Subcutaneous adipose tissue (tissue), 4 donors: Measurements from ENCODE around the gene GALNT5. TPM values are rescaled to one million over a fixed set of nuclear protein-coding genes. Genes with fewer than 3 reads are reported as not detected.

Experiments used
- total RNA-seq, 4 donors: library from RNA; depleted of rRNA; stranded (reverse); fragments of >200 nt; gene quantifications; one replicate each; pipeline ENCODE4 v1.1.0, GENCODE V29; 2016
- TF ChIP-seq, protein P1 (sequence below): fragments of 450-650 bp; IDR thresholded peaks from one replicate; pipeline ENCODE4 v1.5.1; 2016; ENCODE audit warnings: low read depth, mild to moderate bottlenecking, control low read depth, antibody characterized with exemption, moderate library complexity

GALNT5 gene
- total RNA-seq, 4 donors from 2014 or later = under 0.01 to 0.17 (median 0.08) TPM

DNA sequence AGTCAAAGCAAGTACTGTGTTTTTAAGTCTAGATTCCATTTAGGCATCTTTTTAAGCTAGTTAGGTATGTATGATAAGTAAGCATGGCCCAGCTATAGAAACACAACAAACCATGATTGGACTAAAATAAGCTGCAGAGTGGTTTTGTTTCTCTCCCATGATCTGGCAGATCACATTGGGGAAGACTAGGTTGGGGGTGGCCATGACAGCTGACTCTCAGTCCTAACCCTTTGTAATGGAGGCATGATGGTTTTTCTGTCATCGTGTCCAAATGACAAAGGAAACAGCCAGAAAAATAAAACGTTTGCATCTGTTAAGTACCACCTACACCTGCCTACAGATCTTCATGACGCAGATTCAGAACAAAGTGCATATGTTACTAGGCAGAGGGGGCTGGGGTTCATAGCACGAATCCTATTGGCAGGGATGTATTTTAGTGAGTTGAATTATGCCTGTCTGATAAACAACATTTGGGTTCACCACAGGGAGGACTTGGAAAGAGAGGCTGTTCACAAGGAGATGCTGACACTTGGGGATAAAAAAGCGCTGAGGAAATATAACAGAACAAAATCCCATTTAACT is 33.8 kb upstream of the GALNT5 start:
- TF ChIP-seq, protein P1, sequence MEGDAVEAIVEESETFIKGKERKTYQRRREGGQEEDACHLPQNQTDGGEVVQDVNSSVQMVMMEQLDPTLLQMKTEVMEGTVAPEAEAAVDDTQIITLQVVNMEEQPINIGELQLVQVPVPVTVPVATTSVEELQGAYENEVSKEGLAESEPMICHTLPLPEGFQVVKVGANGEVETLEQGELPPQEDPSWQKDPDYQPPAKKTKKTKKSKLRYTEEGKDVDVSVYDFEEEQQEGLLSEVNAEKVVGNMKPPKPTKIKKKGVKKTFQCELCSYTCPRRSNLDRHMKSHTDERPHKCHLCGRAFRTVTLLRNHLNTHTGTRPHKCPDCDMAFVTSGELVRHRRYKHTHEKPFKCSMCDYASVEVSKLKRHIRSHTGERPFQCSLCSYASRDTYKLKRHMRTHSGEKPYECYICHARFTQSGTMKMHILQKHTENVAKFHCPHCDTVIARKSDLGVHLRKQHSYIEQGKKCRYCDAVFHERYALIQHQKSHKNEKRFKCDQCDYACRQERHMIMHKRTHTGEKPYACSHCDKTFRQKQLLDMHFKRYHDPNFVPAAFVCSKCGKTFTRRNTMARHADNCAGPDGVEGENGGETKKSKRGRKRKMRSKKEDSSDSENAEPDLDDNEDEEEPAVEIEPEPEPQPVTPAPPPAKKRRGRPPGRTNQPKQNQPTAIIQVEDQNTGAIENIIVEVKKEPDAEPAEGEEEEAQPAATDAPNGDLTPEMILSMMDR = no peak

DNA sequence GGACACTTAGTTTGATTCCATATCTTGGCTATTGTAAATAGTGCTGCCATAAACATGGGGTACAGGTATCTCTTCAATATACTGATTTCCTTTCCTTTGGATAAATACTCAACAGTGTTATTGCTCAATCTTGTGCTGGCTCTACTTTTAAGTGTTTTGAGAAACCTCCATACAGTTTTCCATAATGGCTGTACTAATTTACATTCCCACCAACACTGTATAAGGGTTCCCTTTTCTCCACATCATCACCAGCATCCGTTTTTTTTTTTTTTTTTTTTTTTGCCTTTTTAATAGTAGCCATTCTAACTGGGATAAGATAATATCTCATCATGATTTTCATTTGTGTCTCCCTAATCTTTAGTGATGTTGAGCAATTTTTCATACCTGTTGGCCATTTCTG is 29.9 kb upstream of the GALNT5 start:
- TF ChIP-seq, protein P1 = no peak

GRCh38 chr2:157228946-157229345 is 28.6 kb upstream of the GALNT5 start:
- TF ChIP-seq, protein P1 = no peak

DNA sequence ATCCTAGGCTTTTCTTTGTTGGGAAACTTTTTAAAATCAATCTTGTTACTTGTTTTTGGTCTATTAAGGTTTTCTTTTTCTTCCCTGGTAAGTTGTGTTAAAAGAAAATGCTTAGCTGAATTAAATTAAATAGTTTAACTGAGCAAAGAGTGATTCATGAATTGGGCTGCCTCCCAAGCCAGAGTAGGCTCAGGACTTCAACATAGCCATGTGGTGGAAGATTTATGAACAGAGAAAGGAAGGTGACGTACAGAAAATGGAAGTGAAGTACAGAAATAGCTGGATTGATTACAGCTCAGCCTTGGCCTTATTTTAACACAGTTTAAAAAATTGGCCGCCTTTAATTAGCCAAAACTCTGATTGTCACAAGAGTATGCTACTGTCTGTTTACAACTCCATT is 27.9 kb upstream of the GALNT5 start:
- TF ChIP-seq, protein P1 = no peak

- TF ChIP-seq, protein P1 = no peak
Measured at GRCh38 chr2:157231476-157231875, 26.0 kb upstream of the GALNT5 start.

DNA sequence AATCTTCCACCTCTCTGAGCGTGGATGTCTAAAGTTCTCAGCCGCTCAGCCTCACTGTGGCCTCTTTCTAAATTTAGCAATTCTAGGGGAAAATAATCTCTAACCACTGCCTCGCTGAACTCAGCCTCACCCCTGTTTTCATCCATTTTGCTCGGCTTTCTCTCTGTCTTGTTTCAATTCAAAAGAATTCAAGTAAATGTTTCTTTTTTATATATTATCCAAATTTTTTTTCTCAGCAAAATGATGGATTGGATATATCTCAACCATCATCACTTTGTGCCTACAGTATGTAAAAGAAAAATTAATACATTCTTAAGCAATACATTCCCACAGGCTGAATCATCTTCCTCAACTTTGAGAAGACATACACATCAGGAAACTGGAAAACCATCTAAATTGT is 24.0 kb upstream of the GALNT5 start:
- TF ChIP-seq, protein P1 = no peak

DNA sequence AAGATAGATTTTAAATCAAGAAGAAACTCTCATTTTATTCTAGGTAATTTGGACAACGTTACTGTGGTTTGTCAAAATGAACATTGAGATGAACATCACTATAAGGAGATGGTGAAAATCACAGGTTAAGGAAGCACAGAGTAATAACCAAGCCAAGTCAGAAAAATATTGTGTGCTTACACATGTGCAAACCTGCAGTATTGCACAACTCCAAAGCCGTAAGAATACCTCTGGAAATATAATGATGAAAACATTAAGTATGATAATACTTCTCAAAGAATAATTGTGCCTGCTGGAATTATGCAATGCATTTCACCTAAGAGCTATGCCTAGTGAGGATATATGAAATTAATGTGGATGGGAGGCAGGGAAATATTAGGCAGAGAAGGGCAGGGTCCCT is 21.1 kb upstream of the GALNT5 start:
- TF ChIP-seq, protein P1 = no peak
